Mucosa of descending colon (tissue), 3 donors: ENCODE data around the gene LAMTOR4. TPM values are rescaled to one million over a fixed set of nuclear protein-coding genes. Genes with fewer than 3 reads are reported as not detected.
A peak's percentile ranks its signal among the peaks of the same experiment; 100 is the strongest.

Experiments
- ATAC-seq: fragments of 200-7000 bp; cut with Tn5 transposase; one replicate; pipeline ENCODE4 v1.9.1; 2020; ENCODE audit warnings: mild to moderate bottlenecking, moderate library complexity
- DNase-seq, 3 donors: peaks; one replicate each; pipeline ENCODE4 v3.0.0-alpha.2; 2020
- H3K36me3 ChIP-seq: fragments of 200-600 bp; one replicate; pipeline ENCODE4 v1.8.0; 2021; ENCODE audit warnings: low read depth, mild to moderate bottlenecking
- H3K4me1 ChIP-seq: fragments of 200-600 bp; one replicate; pipeline ENCODE4 v1.8.0; 2021; ENCODE audit warnings: low read depth, mild to moderate bottlenecking
- H3K4me3 ChIP-seq: fragments of 200-600 bp; one replicate; pipeline ENCODE4 v1.8.0; 2021; ENCODE audit warnings: mild to moderate bottlenecking
- H3K9me3 ChIP-seq: fragments of 200-600 bp; one replicate; pipeline ENCODE4 v1.8.0; 2021; ENCODE audit warnings: mild to moderate bottlenecking
- CTCF ChIP-seq: fragments of 200-600 bp; IDR thresholded peaks from one replicate; pipeline ENCODE4 v1.8.0; 2022; ENCODE audit warnings: antibody characterized with exemption, mild to moderate bottlenecking
- intact Hi-C, 2 donors: fragments of 100-400 bp; cut with DNase I in 1 of 2; cut with micrococcal nuclease in 1 of 2; formaldehyde crosslinking; loops; one replicate each; pipeline versions ENCODE4 v1.11.0 to v1.11.1; 2022; cut with DNase I, micrococcal nuclease
- total RNA-seq, 3 donors: library from RNA; stranded (reverse); fragmentation: NEBNext Ultra II Directional in 2 of 3; extraction: Animal tissue kit (Norgen Biotek cat#: 25700) in 2 of 3; gene quantifications; one replicate each; pipeline versions ENCODE4 v1.2.1 to v1.2.4, GENCODE V29; 2021 to 2023
- donor health status: DM: no; HTN: no; CAD: no; lungs with moderate emphysema.
- donor health status: DM: no; HTN: no; CAD: no.
- donor health status: DM: no; HTN: yes; CAD: no.

Gene LAMTOR4
- total RNA-seq, 3 donors from 2014 or later = 135 to 221 (median 187) TPM

GRCh38 chr7:100119072-100119969, 29.4 kb upstream of the LAMTOR4 start, which contains the start of the genes CNPY4 and TAF6:
Gene CNPY4 (plus strand): TSS chr7:100119634. CDS start chr7:100119745, 111 bp downstream.
Gene TAF6 (minus strand): TSS chr7:100119358. CDS start chr7:100114209, 5,149 bp downstream.
- TF ChIP-seq CTCF = no peak
- DNase-seq (peak; percentile 94 to 97 (median 96)), ATAC-seq (peak; percentile 93)
- Histone ChIP-seq H3K9me3 (no peaks in the 10 kb centered on the region), H3K4me1 (peaks cover 24% of the 10 kb centered on the region), H3K36me3 (no peaks in the 10 kb centered on the region), H3K4me3 (peak within 1 kb of the TSS; percentile 54)
- intact Hi-C loops = no loop called here

GRCh38 chr7:100119970-100120732, 28.6 kb upstream of the LAMTOR4 start:
- TF ChIP-seq CTCF = no peak
- peaks cover 31% of the 10 kb centered on the region for H3K4me1 ChIP-seq
- peak overlapping the region; percentile 54 for H3K4me3 ChIP-seq
- no peaks in the 10 kb centered on the region for H3K36me3 ChIP-seq
- intact Hi-C loops = no loop called here
- H3K9me3 ChIP-seq = no peaks in the 10 kb centered on the region
- DNase-seq = peak; percentile 62 to 71 (median 65)
- ATAC-seq = peak; percentile 28

GRCh38 chr7:100120733-100121036, 28.0 kb upstream of the LAMTOR4 start:
- no peak for ATAC-seq
- TF ChIP-seq CTCF = no peak

GRCh38 chr7:100122067-100122466, 26.7 kb upstream of the LAMTOR4 start:
- peak in 1 of 3 donors; percentile 57 for DNase-seq
- H3K4me1 ChIP-seq = peaks cover 42% of the 10 kb centered on the region
- H3K9me3 ChIP-seq = no peaks in the 10 kb centered on the region
- ATAC-seq = no peak
- H3K36me3 ChIP-seq = no peaks in the 10 kb centered on the region
- H3K4me3 ChIP-seq = no peak overlapping the region
- TF ChIP-seq CTCF = no peak
- intact Hi-C loops = no loop called here

More at GRCh38 chr7:100120733-100121036, 28.0 kb upstream of the LAMTOR4 start:
- Histone ChIP-seq H3K4me1 (peaks cover 36% of the 10 kb centered on the region), H3K9me3 (no peaks in the 10 kb centered on the region), H3K36me3 (no peaks in the 10 kb centered on the region), H3K4me3 (no peak overlapping the region)
- intact Hi-C loops = no loop called here
- no peak for DNase-seq

GRCh38 chr7:100122568-100122967, 26.1 kb upstream of the LAMTOR4 start:
- H3K36me3 ChIP-seq = no peaks in the 10 kb centered on the region
- DNase-seq (no peak), ATAC-seq (no peak)
- no peak overlapping the region for H3K4me3 ChIP-seq
- no peak for TF ChIP-seq CTCF
- H3K9me3 ChIP-seq = no peaks in the 10 kb centered on the region
- H3K4me1 ChIP-seq = peaks cover 42% of the 10 kb centered on the region
- intact Hi-C loops = no loop called here
